HEK293T (cell line): ENCODE measurements around the gene LIPK.

Source experiments
- ARNT ChIP-seq: fragments of 450-650 bp; IDR thresholded peaks from 2 replicates; pipeline ENCODE4 v1.6.1; 2017; ENCODE audit warnings: mild to moderate bottlenecking
- BHLHE40 ChIP-seq: fragments of 450-650 bp; IDR thresholded peaks from 2 replicates; pipeline ENCODE4 v1.6.1; 2016; ENCODE audit warnings: mild to moderate bottlenecking, moderate library complexity, borderline replicate concordance
- ELF4 ChIP-seq: fragments of 450-650 bp; IDR thresholded peaks from 2 replicates; pipeline ENCODE4 v1.6.1; 2017; ENCODE audit warnings: antibody characterized with exemption
- FOXA1 ChIP-seq: fragments of 450-650 bp; IDR thresholded peaks from 2 replicates; pipeline ENCODE4 v1.6.1; 2016; ENCODE audit warnings: mild to moderate bottlenecking
- LEF1 ChIP-seq: fragments of 450-650 bp; IDR thresholded peaks from 2 replicates; pipeline ENCODE4 v1.6.1; 2017; ENCODE audit warnings: mild to moderate bottlenecking, borderline replicate concordance
- NFRKB ChIP-seq: fragments of 450-650 bp; IDR thresholded peaks from 2 replicates; pipeline ENCODE4 v1.6.1; 2016; ENCODE audit warnings: mild to moderate bottlenecking, moderate library complexity
- SP1 ChIP-seq: fragments of 450-650 bp; IDR thresholded peaks from 2 replicates; pipeline ENCODE4 v1.6.1; 2017
- TARDBP ChIP-seq: fragments of 450-650 bp; IDR thresholded peaks from 2 replicates; pipeline ENCODE4 v1.6.1; 2016
- TF ChIP-seq, protein P1 (sequence below): fragments of 450-650 bp; IDR thresholded peaks from 2 replicates; pipeline ENCODE4 v1.6.1; 2016

- no peak for TF ChIP-seq TARDBP
- TF ChIP-seq ELF4 = no peak
- no peak for TF ChIP-seq NFRKB
- no peak for TF ChIP-seq ARNT
- TF ChIP-seq FOXA1 = no peak
- TF ChIP-seq SP1 = no peak
- TF ChIP-seq, protein P1, sequence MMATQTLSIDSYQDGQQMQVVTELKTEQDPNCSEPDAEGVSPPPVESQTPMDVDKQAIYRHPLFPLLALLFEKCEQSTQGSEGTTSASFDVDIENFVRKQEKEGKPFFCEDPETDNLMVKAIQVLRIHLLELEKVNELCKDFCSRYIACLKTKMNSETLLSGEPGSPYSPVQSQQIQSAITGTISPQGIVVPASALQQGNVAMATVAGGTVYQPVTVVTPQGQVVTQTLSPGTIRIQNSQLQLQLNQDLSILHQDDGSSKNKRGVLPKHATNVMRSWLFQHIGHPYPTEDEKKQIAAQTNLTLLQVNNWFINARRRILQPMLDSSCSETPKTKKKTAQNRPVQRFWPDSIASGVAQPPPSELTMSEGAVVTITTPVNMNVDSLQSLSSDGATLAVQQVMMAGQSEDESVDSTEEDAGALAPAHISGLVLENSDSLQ = no peak
- TF ChIP-seq BHLHE40 = no peak
- no peak for TF ChIP-seq LEF1
Measured at GRCh38 chr10:88794731-88795130, 88.7 kb downstream of the LIPK start.
